ENCODE results near the gene RANGAP1. TPM values are rescaled to one million over a fixed set of nuclear protein-coding genes. Genes with fewer than 3 reads are reported as not detected.
"Not testable (repeated sequence)": the region's sequence is repeated elsewhere in the genome, so short reads cannot be mapped to it uniquely, and the experiment has no call there.

The RANGAP1 gene
- total RNA-seq, 1 donor from 2014 or later, result 80.8 TPM

DNA sequence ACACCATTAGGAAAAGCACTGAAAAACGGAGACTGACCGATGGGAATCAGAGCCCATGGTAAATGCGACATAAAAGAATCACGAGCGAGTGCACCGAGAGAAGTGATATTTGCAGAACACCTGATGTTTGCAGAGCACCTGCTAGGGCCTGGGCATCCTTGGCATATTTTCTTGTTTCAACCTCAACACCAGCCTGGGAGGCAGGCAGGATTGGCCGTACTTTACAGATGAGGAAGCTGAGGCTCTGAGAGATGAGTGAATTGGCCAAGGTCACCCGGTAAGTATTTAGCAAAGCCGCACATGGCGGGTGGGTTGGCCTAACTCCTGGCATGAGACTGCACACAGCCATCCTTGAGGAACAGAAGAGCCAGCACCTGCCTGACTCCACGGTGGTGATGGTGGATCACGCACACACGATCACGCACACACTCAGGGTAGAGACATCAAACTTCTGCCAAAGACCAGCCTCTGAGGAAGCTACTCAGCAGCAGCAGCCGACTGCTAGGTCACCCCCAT, 23.7 kb downstream of the RANGAP1 start:
- no peak overlapping the region for H3K27ac Mint-ChIP-seq (ENCODE audit: unreplicated experiment)
- H3K27me3 Mint-ChIP-seq (ENCODE audit: unreplicated experiment), result peaks cover 10% of the 10 kb centered on the region
- no peak overlapping the region for H3K4me3 Mint-ChIP-seq (ENCODE audit: unreplicated experiment)
- TF ChIP-seq, protein P1, sequence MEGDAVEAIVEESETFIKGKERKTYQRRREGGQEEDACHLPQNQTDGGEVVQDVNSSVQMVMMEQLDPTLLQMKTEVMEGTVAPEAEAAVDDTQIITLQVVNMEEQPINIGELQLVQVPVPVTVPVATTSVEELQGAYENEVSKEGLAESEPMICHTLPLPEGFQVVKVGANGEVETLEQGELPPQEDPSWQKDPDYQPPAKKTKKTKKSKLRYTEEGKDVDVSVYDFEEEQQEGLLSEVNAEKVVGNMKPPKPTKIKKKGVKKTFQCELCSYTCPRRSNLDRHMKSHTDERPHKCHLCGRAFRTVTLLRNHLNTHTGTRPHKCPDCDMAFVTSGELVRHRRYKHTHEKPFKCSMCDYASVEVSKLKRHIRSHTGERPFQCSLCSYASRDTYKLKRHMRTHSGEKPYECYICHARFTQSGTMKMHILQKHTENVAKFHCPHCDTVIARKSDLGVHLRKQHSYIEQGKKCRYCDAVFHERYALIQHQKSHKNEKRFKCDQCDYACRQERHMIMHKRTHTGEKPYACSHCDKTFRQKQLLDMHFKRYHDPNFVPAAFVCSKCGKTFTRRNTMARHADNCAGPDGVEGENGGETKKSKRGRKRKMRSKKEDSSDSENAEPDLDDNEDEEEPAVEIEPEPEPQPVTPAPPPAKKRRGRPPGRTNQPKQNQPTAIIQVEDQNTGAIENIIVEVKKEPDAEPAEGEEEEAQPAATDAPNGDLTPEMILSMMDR (IDR thresholded peaks at IDR 0.05; ENCODE audit: partially characterized antibody, unreplicated experiment), result no peak
- no peak for DNase-seq
- H3K36me3 Mint-ChIP-seq (ENCODE audit: unreplicated experiment), result no peaks in the 10 kb centered on the region
- H3K9me3 Mint-ChIP-seq (ENCODE audit: unreplicated experiment), result peaks cover 1% of the 10 kb centered on the region
- peaks cover 8% of the 10 kb centered on the region for H3K4me1 Mint-ChIP-seq (ENCODE audit: low read depth, unreplicated experiment)

DNA sequence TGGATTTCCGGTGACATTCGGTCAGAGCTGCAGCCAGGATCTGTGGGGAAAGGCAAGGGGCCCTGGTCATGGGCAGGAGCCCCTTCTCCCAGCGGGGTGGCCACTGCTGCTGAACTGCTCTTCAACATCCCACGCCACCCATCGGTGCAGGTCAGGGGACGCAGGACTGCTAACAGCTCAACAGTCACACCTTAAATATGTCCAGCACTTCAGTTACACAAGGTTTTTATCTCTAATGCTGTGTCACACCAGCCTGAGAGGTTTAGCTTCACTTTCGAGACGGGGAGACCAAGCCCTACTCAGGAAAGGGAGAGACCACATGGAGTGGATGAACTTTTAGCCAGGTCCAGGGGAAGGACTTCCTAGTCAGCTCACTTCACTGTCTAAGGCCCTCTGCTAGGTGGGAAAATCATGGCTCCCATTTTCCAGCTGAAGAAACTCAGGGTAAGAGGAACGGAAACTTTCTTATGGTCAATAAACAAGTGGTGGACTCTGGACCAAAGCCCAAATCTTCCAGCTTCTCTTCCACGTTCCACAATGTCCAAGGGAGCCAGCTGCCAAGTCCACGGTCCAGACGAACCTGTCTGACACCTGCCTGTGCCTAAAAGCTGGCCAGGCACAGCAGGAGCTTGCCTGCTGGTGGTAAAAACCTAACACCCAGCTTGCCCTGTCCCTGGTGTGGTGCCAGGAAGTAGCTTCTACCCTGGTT, 24.3 kb downstream of the RANGAP1 start:
- Mint-ChIP-seq H3K27ac (ENCODE audit: unreplicated experiment) (no peak overlapping the region), H3K9me3 (ENCODE audit: unreplicated experiment) (peaks cover 1% of the 10 kb centered on the region), H3K4me3 (ENCODE audit: unreplicated experiment) (no peak overlapping the region), H3K27me3 (ENCODE audit: unreplicated experiment) (peaks cover 10% of the 10 kb centered on the region), H3K4me1 (ENCODE audit: low read depth, unreplicated experiment) (peaks cover 8% of the 10 kb centered on the region), H3K36me3 (ENCODE audit: unreplicated experiment) (no peaks in the 10 kb centered on the region)
- DNase-seq, result no peak
- TF ChIP-seq, protein P1 (IDR thresholded peaks at IDR 0.05; ENCODE audit: partially characterized antibody, unreplicated experiment), result no peak

DNA sequence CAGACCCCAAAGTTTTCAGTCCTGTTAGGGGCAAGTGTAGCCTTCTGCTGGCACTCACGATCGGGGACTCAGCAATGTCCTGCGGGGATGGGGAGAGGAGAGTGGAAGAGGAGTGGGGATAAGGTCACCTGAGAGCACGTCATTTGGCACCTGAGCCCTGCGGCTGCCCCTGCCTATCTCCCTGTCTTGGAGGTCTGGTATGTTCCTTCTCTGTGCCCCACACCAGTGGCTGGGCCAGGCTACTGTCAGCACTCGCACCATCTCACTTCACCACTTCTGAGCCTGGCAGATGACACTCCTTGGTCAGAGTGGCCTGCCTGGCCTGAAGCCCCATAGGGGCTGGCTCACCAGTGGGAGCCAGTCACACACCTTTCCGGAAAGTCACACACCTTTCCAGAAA, 25.1 kb downstream of the RANGAP1 start:
- DNase-seq, result no peak
- no peaks in the 10 kb centered on the region for H3K36me3 Mint-ChIP-seq (ENCODE audit: unreplicated experiment)
- no peak overlapping the region for H3K27ac Mint-ChIP-seq (ENCODE audit: unreplicated experiment)
- TF ChIP-seq, protein P1 (IDR thresholded peaks at IDR 0.05; ENCODE audit: partially characterized antibody, unreplicated experiment), result no peak
- peaks cover 8% of the 10 kb centered on the region for H3K4me1 Mint-ChIP-seq (ENCODE audit: low read depth, unreplicated experiment)
- peaks cover 9% of the 10 kb centered on the region for H3K27me3 Mint-ChIP-seq (ENCODE audit: unreplicated experiment)
- no peak overlapping the region for H3K4me3 Mint-ChIP-seq (ENCODE audit: unreplicated experiment)
- peaks cover 1% of the 10 kb centered on the region for H3K9me3 Mint-ChIP-seq (ENCODE audit: unreplicated experiment)

DNA sequence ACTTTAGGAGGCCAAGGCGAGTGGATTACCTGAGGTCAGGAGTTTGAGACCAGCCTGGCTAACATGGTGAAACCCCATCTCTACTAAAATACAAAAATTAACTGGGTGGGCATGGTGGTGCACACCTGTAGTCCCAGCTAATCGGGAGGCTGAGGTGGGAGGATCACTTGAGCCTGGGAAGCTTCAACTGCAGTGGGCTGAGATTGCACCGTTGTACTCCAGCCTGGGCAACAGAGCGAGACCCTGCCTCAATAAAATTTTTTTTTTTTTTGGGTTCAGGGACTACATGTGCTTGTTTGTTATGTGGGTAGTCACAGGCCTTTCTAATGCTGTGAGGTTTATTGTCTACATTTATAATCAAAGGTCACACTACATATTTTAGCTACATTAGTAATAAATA, 26.2 kb downstream of the RANGAP1 start:
- H3K27me3 Mint-ChIP-seq (ENCODE audit: unreplicated experiment); H3K9me3 Mint-ChIP-seq (ENCODE audit: unreplicated experiment); H3K4me3 Mint-ChIP-seq (ENCODE audit: unreplicated experiment); H3K27ac Mint-ChIP-seq (ENCODE audit: unreplicated experiment); H3K4me1 Mint-ChIP-seq (ENCODE audit: low read depth, unreplicated experiment); DNase-seq; H3K36me3 Mint-ChIP-seq (ENCODE audit: unreplicated experiment): not testable (repeated sequence)

DNA sequence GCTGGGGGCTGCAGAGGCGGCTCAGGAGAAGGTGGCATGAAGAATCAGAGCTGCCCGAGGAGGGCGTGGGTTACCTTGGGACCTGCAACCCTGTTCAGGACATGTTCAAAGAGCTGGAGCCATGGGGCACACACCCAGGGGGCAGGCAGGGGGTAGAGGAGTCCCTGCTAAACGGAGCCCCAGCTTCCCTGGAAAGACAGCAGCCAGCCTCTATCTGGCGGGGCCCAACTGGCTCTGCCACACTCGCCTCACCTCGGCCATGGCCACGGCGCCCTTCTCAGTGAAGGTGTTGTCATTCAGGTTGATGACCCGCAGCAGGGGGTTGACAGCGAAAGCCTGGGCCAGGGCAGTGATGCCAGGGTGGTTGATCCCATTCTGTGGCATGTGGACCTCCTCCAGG, 28.3 kb downstream of the RANGAP1 start:
- Mint-ChIP-seq H3K4me1 (ENCODE audit: low read depth, unreplicated experiment) (peaks cover 1% of the 10 kb centered on the region), H3K27ac (ENCODE audit: unreplicated experiment) (no peak overlapping the region), H3K9me3 (ENCODE audit: unreplicated experiment) (peaks cover 1% of the 10 kb centered on the region), H3K27me3 (ENCODE audit: unreplicated experiment) (peaks cover 2% of the 10 kb centered on the region), H3K4me3 (ENCODE audit: unreplicated experiment) (no peak overlapping the region), H3K36me3 (ENCODE audit: unreplicated experiment) (no peaks in the 10 kb centered on the region)
- no peak for DNase-seq
- TF ChIP-seq, protein P1 (IDR thresholded peaks at IDR 0.05; ENCODE audit: partially characterized antibody, unreplicated experiment), result no peak
